ENCODE measurements around the gene IFNA5. TPM values are rescaled to one million over a fixed set of nuclear protein-coding genes. Genes with fewer than 3 reads are reported as not detected.
A peak's percentile ranks its signal among the peaks of the same experiment; 100 is the strongest.

IFNA5 gene
- polyA plus RNA-seq, 2 of the 4 experiments (the other 2 are of a cell fraction) = not detected

GRCh38 chr9:21320465-21320864 is 15.4 kb upstream of the IFNA5 start (continued):
- no peak for TF ChIP-seq HOXB5 (CRISPR knock-in tag; IDR thresholded peaks at IDR 0.05)
- TF ChIP-seq RARB (CRISPR knock-in tag; IDR thresholded peaks at IDR 0.05) = no peak
- TF ChIP-seq RNF2 (IDR thresholded peaks at IDR 0.05; ENCODE audit: borderline replicate concordance, low read depth) = no peak
- TF ChIP-seq JUNB (IDR thresholded peaks at IDR 0.05) = no peak
- no peak for TF ChIP-seq GATA3 (IDR thresholded peaks at IDR 0.05; ENCODE audit: borderline replicate concordance)
- TF ChIP-seq EP300 (IDR thresholded peaks at IDR 0.05) = no peak
- no peak for TF ChIP-seq EHMT2 (IDR thresholded peaks at IDR 0.05; ENCODE audit: low read depth)

- Histone ChIP-seq H3K4me2 (peak overlapping the region; percentile 19; the same call in 2 of the 3 replicates), H3K4me3 (no peak overlapping the region), H3K4me1 (no peaks in the 10 kb centered on the region), H3K9me3 (no peaks in the 10 kb centered on the region), H3K27ac (no peak overlapping the region)
- TF ChIP-seq TFCP2L1 (CRISPR knock-in tag; IDR thresholded peaks at IDR 0.05) = no peak
- peak; percentile 62 for TF ChIP-seq SMC3 (IDR thresholded peaks at IDR 0.05)
- TF ChIP-seq KDM1A (IDR thresholded peaks at IDR 0.05; ENCODE audit: low read depth) = no peak
- TF ChIP-seq FOSB (CRISPR knock-in tag; IDR thresholded peaks at IDR 0.05) = no peak
- no peak for TF ChIP-seq JUN (IDR thresholded peaks at IDR 0.05)
- no peak for TF ChIP-seq FOSL2 (IDR thresholded peaks at IDR 0.05)
- TF ChIP-seq FOSL2 (CRISPR knock-in tag; IDR thresholded peaks at IDR 0.05) = no peak
- TF ChIP-seq RCOR1 (IDR thresholded peaks at IDR 0.05; ENCODE audit: low read depth, low read length) = no peak
- no peak for TF ChIP-seq RNF2 (IDR thresholded peaks at IDR 0.05; ENCODE audit: borderline replicate concordance, low read depth)
- TF ChIP-seq MAZ (IDR thresholded peaks at IDR 0.05; ENCODE audit: borderline replicate concordance, low read depth, low read length) = no peak
- no peak for TF ChIP-seq GATA3 (IDR thresholded peaks at IDR 0.05; ENCODE audit: borderline replicate concordance)
- peak; percentile 76 for TF ChIP-seq RAD21 (conservative IDR thresholded peaks at IDR 0.05 in 1 of 2, IDR thresholded peaks at IDR 0.05 in 1 of 2)
- TF ChIP-seq NR3C1 (IDR thresholded peaks at IDR 0.05) = no peak
- TF ChIP-seq ZSCAN20 (CRISPR knock-in tag; IDR thresholded peaks at IDR 0.05) = no peak
- no peak for TF ChIP-seq KDM5A (IDR thresholded peaks at IDR 0.05)
- TF ChIP-seq HOXA7 (CRISPR knock-in tag; IDR thresholded peaks at IDR 0.05) = no peak
- peak; percentile 80 for TF ChIP-seq CTCF (IDR thresholded peaks at IDR 0.05)
- ChIA-PET POLR2A (interaction anchor here (0.6 to 1.1 kb wide), 2 partner anchors 16 to 267 kb away, joined by 3 to 6 read pairs; no protein-coding TSS in a partner anchor), CTCF (interaction anchor here (0.6 to 5.9 kb wide), 41 partner anchors 10 to 1531 kb away, joined by 3 to 38 read pairs (median 4); no protein-coding TSS in a partner anchor)
- DNase-seq (ENCODE audit: low read depth in 1 of 2, low spot score in 1 of 2) (peak in 1 of 2 experiments; percentile 58), ATAC-seq (peak; percentile 77 to 94), FAIRE-seq (no peak)
- 3% methylated on average over 7 of the region's 7 CpGs for WGBS (ENCODE audit: missing lambda C conversion rate)
Observed at GRCh38 chr9:21317956-21318923, 13.1 kb upstream of the IFNA5 start.

- WGBS (ENCODE audit: missing lambda C conversion rate) = 6% methylated on average over 3 of the region's 3 CpGs
- H3K27ac ChIP-seq = no peak overlapping the region
- no peaks in the 10 kb centered on the region for H3K4me1 ChIP-seq
- ChIA-PET CTCF (interaction anchor here (0.5 to 5.9 kb wide), 8 partner anchors 9 to 928 kb away, joined by 3 to 38 read pairs (median 3); no protein-coding TSS in a partner anchor), POLR2A (no interaction called here)
- H3K9me3 ChIP-seq = no peaks in the 10 kb centered on the region
- no peak for TF ChIP-seq CBX8 (IDR thresholded peaks at IDR 0.05)
- ATAC-seq = peak; percentile 55 to 64; a peak in 5 of 6 replicates
- DNase-seq (ENCODE audit: low read depth in 1 of 2, low spot score in 1 of 2) = peak in 1 of 2 experiments; percentile 28
- no peak for FAIRE-seq
- no peak overlapping the region for H3K4me3 ChIP-seq
- H3K4me2 ChIP-seq = no peak overlapping the region
Observed at GRCh38 chr9:21316860-21317259, 11.7 kb upstream of the IFNA5 start.

Data from A549 (cell line).